ENCODE results near the gene ILF3. TPM values are rescaled to one million over a fixed set of nuclear protein-coding genes. Genes with fewer than 3 reads are reported as not detected.

The ILF3 gene
- total RNA-seq, 1 experiment from 2014 or later = 430 TPM

- no peak for ATAC-seq
- intact Hi-C loops (cut with micrococcal nuclease) = no loop called here
- Histone ChIP-seq H3K9ac (ENCODE audit: low read length) (no peak overlapping the region), H3K79me2 (ENCODE audit: insufficient read depth, low read length) (peaks cover 93% of the 10 kb centered on the region), H3K4me1 (ENCODE audit: control insufficient read depth in 1 of 2, insufficient read depth in 2 of 2, low read length in 2 of 2) (no peaks in the 10 kb centered on the region), H3K9me3 (ENCODE audit: control insufficient read depth in 1 of 2, insufficient read depth in 1 of 2, low read depth in 1 of 2, low read length in 2 of 2) (no peaks in the 10 kb centered on the region), H3K27ac (ENCODE audit: low read depth, low read length) (no peak overlapping the region), H4K20me1 (ENCODE audit: insufficient read depth) (peaks cover 12% of the 10 kb centered on the region; the same call in 1 of the 2 replicates), H3K4me3 (replicated peaks in 1 of 2; ENCODE audit: low read depth in 1 of 2, low read length in 2 of 2) (no peak overlapping the region), H2AFZ (ENCODE audit: low read depth, low read length, poor library complexity, severe bottlenecking) (no peak overlapping the region), H3K4me2 (ENCODE audit: low read length) (no peak overlapping the region), H3K36me3 (ENCODE audit: control insufficient read depth in 1 of 2, insufficient read depth in 2 of 2, low read length in 2 of 2) (peaks cover 77 to 83% of the 10 kb centered on the region in 2 experiments), H3K9me2 (ENCODE audit: insufficient read depth) (no peaks in the 10 kb centered on the region), H3K27me3 (ENCODE audit: insufficient read depth, low read length) (no peaks in the 10 kb centered on the region)
- ChIA-PET RAD21 (ENCODE audit: low non-redundant PET in 1 of 2, low total read pairs in 2 of 2, uncharacterized antibody in 2 of 2, unreplicated experiment in 2 of 2) (no interaction called here), CTCF (no interaction called here), POLR2A (no interaction called here)
- BruUV-seq (replicated peaks) = no TSS peak
- TF ChIP-seq SRF (IDR thresholded peaks at IDR 0.05; ENCODE audit: low read depth) = no peak
- no peak for TF ChIP-seq RAD21 (IDR thresholded peaks at IDR 0.05; ENCODE audit: low read depth)
- TF ChIP-seq, protein P1, sequence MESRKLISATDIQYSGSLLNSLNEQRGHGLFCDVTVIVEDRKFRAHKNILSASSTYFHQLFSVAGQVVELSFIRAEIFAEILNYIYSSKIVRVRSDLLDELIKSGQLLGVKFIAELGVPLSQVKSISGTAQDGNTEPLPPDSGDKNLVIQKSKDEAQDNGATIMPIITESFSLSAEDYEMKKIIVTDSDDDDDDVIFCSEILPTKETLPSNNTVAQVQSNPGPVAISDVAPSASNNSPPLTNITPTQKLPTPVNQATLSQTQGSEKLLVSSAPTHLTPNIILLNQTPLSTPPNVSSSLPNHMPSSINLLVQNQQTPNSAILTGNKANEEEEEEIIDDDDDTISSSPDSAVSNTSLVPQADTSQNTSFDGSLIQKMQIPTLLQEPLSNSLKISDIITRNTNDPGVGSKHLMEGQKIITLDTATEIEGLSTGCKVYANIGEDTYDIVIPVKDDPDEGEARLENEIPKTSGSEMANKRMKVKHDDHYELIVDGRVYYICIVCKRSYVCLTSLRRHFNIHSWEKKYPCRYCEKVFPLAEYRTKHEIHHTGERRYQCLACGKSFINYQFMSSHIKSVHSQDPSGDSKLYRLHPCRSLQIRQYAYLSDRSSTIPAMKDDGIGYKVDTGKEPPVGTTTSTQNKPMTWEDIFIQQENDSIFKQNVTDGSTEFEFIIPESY (IDR thresholded peaks at IDR 0.05; ENCODE audit: extremely low read depth, insufficient replicate concordance, low read length) = no peak
- TF ChIP-seq MAX (IDR thresholded peaks at IDR 0.05) = no peak
- TF ChIP-seq EGR1 (IDR thresholded peaks at IDR 0.05; ENCODE audit: low read depth) = no peak
- no peak for TF ChIP-seq YY1 (IDR thresholded peaks at IDR 0.05; ENCODE audit: extremely low read depth, insufficient replicate concordance, low read depth, low read length)
- no peak for TF ChIP-seq EZH2phosphoT487 (IDR thresholded peaks at IDR 0.05; ENCODE audit: borderline replicate concordance)
- TF ChIP-seq FOSL1 (IDR thresholded peaks at IDR 0.05; ENCODE audit: low read depth) = no peak
- TF ChIP-seq, protein P2, sequence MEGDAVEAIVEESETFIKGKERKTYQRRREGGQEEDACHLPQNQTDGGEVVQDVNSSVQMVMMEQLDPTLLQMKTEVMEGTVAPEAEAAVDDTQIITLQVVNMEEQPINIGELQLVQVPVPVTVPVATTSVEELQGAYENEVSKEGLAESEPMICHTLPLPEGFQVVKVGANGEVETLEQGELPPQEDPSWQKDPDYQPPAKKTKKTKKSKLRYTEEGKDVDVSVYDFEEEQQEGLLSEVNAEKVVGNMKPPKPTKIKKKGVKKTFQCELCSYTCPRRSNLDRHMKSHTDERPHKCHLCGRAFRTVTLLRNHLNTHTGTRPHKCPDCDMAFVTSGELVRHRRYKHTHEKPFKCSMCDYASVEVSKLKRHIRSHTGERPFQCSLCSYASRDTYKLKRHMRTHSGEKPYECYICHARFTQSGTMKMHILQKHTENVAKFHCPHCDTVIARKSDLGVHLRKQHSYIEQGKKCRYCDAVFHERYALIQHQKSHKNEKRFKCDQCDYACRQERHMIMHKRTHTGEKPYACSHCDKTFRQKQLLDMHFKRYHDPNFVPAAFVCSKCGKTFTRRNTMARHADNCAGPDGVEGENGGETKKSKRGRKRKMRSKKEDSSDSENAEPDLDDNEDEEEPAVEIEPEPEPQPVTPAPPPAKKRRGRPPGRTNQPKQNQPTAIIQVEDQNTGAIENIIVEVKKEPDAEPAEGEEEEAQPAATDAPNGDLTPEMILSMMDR (IDR thresholded peaks at IDR 0.05 in 2 of 3, conservative IDR thresholded peaks at IDR 0.05 in 1 of 3; ENCODE audit: borderline replicate concordance in 1 of 3, insufficient read depth in 1 of 3, low read depth in 2 of 3, low read length in 2 of 3) = no peak
- no peak for TF ChIP-seq ATF3 (IDR thresholded peaks at IDR 0.05)
- TF ChIP-seq ELF1 (IDR thresholded peaks at IDR 0.05; ENCODE audit: borderline replicate concordance, low read depth) = no peak
- TF ChIP-seq REST (IDR thresholded peaks at IDR 0.05; ENCODE audit: low read depth) = no peak
- no peak for TF ChIP-seq JUND (IDR thresholded peaks at IDR 0.05)
- no peak for TF ChIP-seq ZFX (IDR thresholded peaks at IDR 0.05)
- TF ChIP-seq SIN3A (IDR thresholded peaks at IDR 0.05; ENCODE audit: low read depth) = no peak
- no peak for TF ChIP-seq TCF7L2 (IDR thresholded peaks at IDR 0.05; ENCODE audit: borderline replicate concordance, extremely low read depth, insufficient read depth, insufficient read length)
- TF ChIP-seq POLR2A (IDR thresholded peaks at IDR 0.05; ENCODE audit: borderline replicate concordance, extremely low read depth, insufficient read depth, insufficient read length) = no peak
- TF ChIP-seq CBX3 (IDR thresholded peaks at IDR 0.05; ENCODE audit: low read depth) = no peak
- no peak for TF ChIP-seq POLR2AphosphoS5 (IDR thresholded peaks at IDR 0.05; ENCODE audit: low read depth, low read length)
- TF ChIP-seq SP1 (IDR thresholded peaks at IDR 0.05; ENCODE audit: low read depth) = no peak
- DNase-seq (ENCODE audit: low read depth, low spot score) = no peak
Observed at GRCh38 chr19:10683582-10683981, 29.4 kb downstream of the ILF3 start.
